Panc1 (cell line): ENCODE data around the gene RAB4A. TPM values are rescaled to one million over a fixed set of nuclear protein-coding genes. Genes with fewer than 3 reads are reported as not detected.
A peak's percentile ranks its signal among the peaks of the same experiment; 100 is the strongest.

Experiments
- ATAC-seq: fragments of 200-7000 bp; cut with Tn5 transposase; 2 replicates; pipeline ENCODE4 v1.9.1; 2020; ENCODE audit warnings: mild to moderate bottlenecking, moderate library complexity
- BruUV-seq: library from RNA; stranded (reverse); fragments of 400-500 nt; replicated peaks from 2 replicates; lab custom pipeline; 2021; lab: Mats Ljungman, UMichigan
- CTCF ChIA-PET: fragments of 300-600 bp; sonication (Branson Sonifier 250); formaldehyde crosslinking; loops from one replicate; lab custom pipeline; 2022; ENCODE audit warnings: antibody characterized with exemption; lab: Charles Lee
- POLR2A ChIA-PET: fragments of 300-600 bp; sonication (Branson Sonifier 250); formaldehyde crosslinking; loops from one replicate; lab custom pipeline; 2022; ENCODE audit warnings: antibody characterized with exemption; lab: Charles Lee
- DNase-seq: peaks from one replicate; pipeline ENCODE4 v3.0.0-alpha.2; 2010; ENCODE audit warnings: low read depth, low spot score
- H3K27ac ChIP-seq: 2 replicates; pipeline ENCODE4 v1.5.1; 2011; ENCODE audit warnings: mild to moderate bottlenecking, low read length, inconsistent platforms
- H3K27me3 ChIP-seq: fragments of 200-500 bp; sonication (Bioruptor generic); 2 replicates; pipeline ENCODE4 v1.6.0; 2014; ENCODE audit warnings: low read length, inconsistent platforms; ENCODE audit not compliant: control insufficient read depth, insufficient read depth
- H3K36me3 ChIP-seq: fragments of 200-500 bp; sonication (Bioruptor generic); 2 replicates; pipeline ENCODE4 v1.5.1; 2014; ENCODE audit warnings: inconsistent platforms, mild to moderate bottlenecking, low read length, moderate library complexity; ENCODE audit not compliant: control insufficient read depth, insufficient read depth
- H3K4me1 ChIP-seq: 2 replicates; pipeline ENCODE4 v1.5.1; 2011; ENCODE audit warnings: inconsistent platforms, mild to moderate bottlenecking, low read length, moderate library complexity; ENCODE audit not compliant: control insufficient read depth, insufficient read depth
- H3K4me3 ChIP-seq, 2 experiments: 2 replicates each; pipeline ENCODE4 v1.5.1; 2011 to 2012; ENCODE audit warnings: low read depth in 2 of 2, low read length in 2 of 2, mild to moderate bottlenecking in 2 of 2, inconsistent platforms in 1 of 2, moderate library complexity in 1 of 2
- H3K9me3 ChIP-seq: fragments of 200-500 bp; sonication (Bioruptor generic); 2 replicates; pipeline ENCODE4 v1.5.1; 2014; ENCODE audit warnings: low read depth, mild to moderate bottlenecking, inconsistent platforms, low read length, moderate library complexity; ENCODE audit not compliant: control insufficient read depth, insufficient read depth
- CTCF ChIP-seq: fragments of 450-650 bp; IDR thresholded peaks from 2 replicates; pipeline ENCODE4 v1.5.1; 2017; ENCODE audit warnings: mild to moderate bottlenecking
- POLR2AphosphoS5 ChIP-seq: IDR thresholded peaks from 2 replicates; pipeline ENCODE4 v1.6.1; 2012; ENCODE audit warnings: mild to moderate bottlenecking, low read depth, low read length, moderate library complexity
- REST ChIP-seq, 2 experiments: IDR thresholded peaks; 2 replicates each; pipeline ENCODE4 v1.6.1; 2011 to 2012; ENCODE audit warnings: low read depth in 2 of 2, control low read depth in 1 of 2, low read length in 1 of 2, mild to moderate bottlenecking in 1 of 2, moderate library complexity in 1 of 2; ENCODE audit not compliant: insufficient read depth in 1 of 2
- SIN3A ChIP-seq: IDR thresholded peaks from 2 replicates; pipeline ENCODE4 v1.6.1; 2012; ENCODE audit warnings: low read depth, mild to moderate bottlenecking, low read length, moderate library complexity, borderline replicate concordance; ENCODE audit not compliant: insufficient read depth
- TCF7L2 ChIP-seq: IDR thresholded peaks from 2 replicates; pipeline ENCODE4 v1.6.1; 2011; ENCODE audit warnings: mild to moderate bottlenecking, low read depth, low read length, inconsistent platforms
- in situ Hi-C: cut with HindIII; loops from 2 replicates; pipeline ENCODE4 v1.10.0; 2016; ENCODE audit warnings: low sequenced_read_pairs, low pct_unique_long_range_greater_than_20kb
- intact Hi-C: fragments of 100-400 bp; cut with micrococcal nuclease; formaldehyde crosslinking; loops from one replicate; pipeline ENCODE4 v1.10.0; 2022; ENCODE audit not compliant: unreplicated experiment
- total RNA-seq: library from RNA; stranded (reverse); gene quantifications from one replicate; pipeline ENCODE4 v1.2.1, GENCODE V29; 2021; ENCODE audit not compliant: unreplicated experiment

The RAB4A gene
- total RNA-seq, 1 experiment from 2014 or later: 73.0 TPM

- Histone ChIP-seq H3K36me3 (no peaks in the 10 kb centered on the region), H3K4me3 (no peak overlapping the region), H3K9me3 (no peaks in the 10 kb centered on the region), H3K27ac (peak overlapping the region; percentile 67; the same call in 1 of the 2 replicates), H3K27me3 (no peaks in the 10 kb centered on the region), H3K4me1 (peaks cover 40% of the 10 kb centered on the region)
- in situ Hi-C loops (no loop called here), intact Hi-C loops (no loop called here)
- TF ChIP-seq SIN3A: no peak
- no peak for TF ChIP-seq POLR2AphosphoS5
- TF ChIP-seq REST (IDR thresholded peaks at IDR 0.05; ENCODE audit: insufficient read depth in 1 of 2, low read depth in 2 of 2, low read length in 1 of 2): no peak
- TF ChIP-seq CTCF: no peak
- no peak for TF ChIP-seq TCF7L2
- DNase-seq (no peak), ATAC-seq (0 out of 2 replicates have a peak, but pooled peaks have one; percentile 11)
- POLR2A ChIA-PET: no interaction called here
- BruUV-seq: no TSS peak
- CTCF ChIA-PET: interaction anchor here (0.6 kb wide), 2 partner anchors 253 to 567 kb away, joined by 3 to 6 read pairs; no protein-coding TSS in a partner anchor
These were observed 40.6 kb upstream of the RAB4A start for GRCh38 chr1:229230140-229230892.

GRCh38 chr1:229230893-229231753 lies 39.8 kb upstream of the RAB4A start:
- POLR2A ChIA-PET: no interaction called here
- CTCF ChIA-PET: interaction anchor here (0.6 kb wide), 1 partner anchor 161 kb away, joined by 4 read pairs; no protein-coding TSS in a partner anchor
- Histone ChIP-seq H3K9me3 (no peaks in the 10 kb centered on the region), H3K36me3 (no peaks in the 10 kb centered on the region), H3K27me3 (no peaks in the 10 kb centered on the region), H3K4me1 (peaks cover 40% of the 10 kb centered on the region), H3K27ac (peak overlapping the region; percentile 52), H3K4me3 (no peak overlapping the region)
- peak; percentile 27 for DNase-seq
- intact Hi-C loops (no loop called here), in situ Hi-C loops (no loop called here)
- peak; percentile 53 for TF ChIP-seq TCF7L2
- TF ChIP-seq POLR2AphosphoS5: no peak
- ATAC-seq: peak; percentile 68
- BruUV-seq: no TSS peak
